Osteocyte (in vitro differentiated cells): ENCODE measurements around the gene CYP1A2. TPM values are rescaled to one million over a fixed set of nuclear protein-coding genes. Genes with fewer than 3 reads are reported as not detected.

Experiments used
- DNase-seq: peaks from one replicate; pipeline ENCODE4 v3.0.0; 2021; ENCODE audit warnings: mixed read lengths; ENCODE audit not compliant: unreplicated experiment; ENCODE audit errors: extremely low spot score
- H3K27ac Mint-ChIP-seq: one replicate; pipeline ENCODE4 v1.8.0; 2021; ENCODE audit warnings: mild to moderate bottlenecking, mixed read lengths; ENCODE audit not compliant: unreplicated experiment
- H3K27me3 Mint-ChIP-seq: one replicate; pipeline ENCODE4 v1.8.0; 2021; ENCODE audit warnings: mixed read lengths; ENCODE audit not compliant: unreplicated experiment
- H3K36me3 Mint-ChIP-seq: one replicate; pipeline ENCODE4 v1.8.0; 2021; ENCODE audit warnings: mixed read lengths; ENCODE audit not compliant: unreplicated experiment
- H3K4me1 Mint-ChIP-seq: one replicate; pipeline ENCODE4 v1.8.0; 2021; ENCODE audit warnings: mixed read lengths; ENCODE audit not compliant: unreplicated experiment
- H3K4me3 Mint-ChIP-seq: one replicate; pipeline ENCODE4 v1.8.0; 2021; ENCODE audit warnings: mild to moderate bottlenecking, moderate library complexity, mixed read lengths; ENCODE audit not compliant: unreplicated experiment
- H3K9me3 Mint-ChIP-seq: one replicate; pipeline ENCODE4 v1.8.0; 2021; ENCODE audit warnings: mixed read lengths; ENCODE audit not compliant: unreplicated experiment
- total RNA-seq: library from RNA; stranded (reverse); gene quantifications from 2 replicates; pipeline ENCODE4 v1.2.1, GENCODE V29; 2021
- TF ChIP-seq, protein P1 (sequence below): fragments of 200-600 bp; sonication (generic); IDR thresholded peaks from 2 replicates; pipeline ENCODE4 v1.5.0; 2021; ENCODE audit warnings: antibody characterized with exemption, mild to moderate bottlenecking, moderate library complexity

The CYP1A2 gene
- total RNA-seq, 1 donor from 2014 or later: not detected

DNA sequence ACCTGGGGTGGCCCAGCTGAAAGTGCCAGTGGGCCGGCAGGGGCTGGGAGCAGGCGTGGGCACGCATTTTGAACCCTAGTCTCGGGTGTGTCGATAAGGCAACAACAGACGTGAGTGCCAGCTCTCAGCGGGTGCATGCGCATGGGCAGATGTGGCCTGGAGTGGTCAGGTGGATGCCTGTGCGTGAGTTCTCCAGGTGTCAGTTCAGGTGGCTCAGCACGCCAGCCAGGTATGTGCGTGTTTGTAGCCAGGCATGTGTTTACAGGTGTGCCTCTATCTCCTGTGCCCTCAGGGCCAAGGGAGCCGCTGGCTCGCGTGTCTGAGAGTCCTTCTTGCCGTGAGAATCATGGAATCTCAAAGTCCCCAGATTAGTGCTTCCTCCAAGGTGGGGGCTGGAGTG, 14.8 kb downstream of the CYP1A2 start:
- H3K9me3 Mint-ChIP-seq: no peaks in the 10 kb centered on the region
- no peaks in the 10 kb centered on the region for H3K36me3 Mint-ChIP-seq
- no peak overlapping the region for H3K4me3 Mint-ChIP-seq
- TF ChIP-seq, protein P1, sequence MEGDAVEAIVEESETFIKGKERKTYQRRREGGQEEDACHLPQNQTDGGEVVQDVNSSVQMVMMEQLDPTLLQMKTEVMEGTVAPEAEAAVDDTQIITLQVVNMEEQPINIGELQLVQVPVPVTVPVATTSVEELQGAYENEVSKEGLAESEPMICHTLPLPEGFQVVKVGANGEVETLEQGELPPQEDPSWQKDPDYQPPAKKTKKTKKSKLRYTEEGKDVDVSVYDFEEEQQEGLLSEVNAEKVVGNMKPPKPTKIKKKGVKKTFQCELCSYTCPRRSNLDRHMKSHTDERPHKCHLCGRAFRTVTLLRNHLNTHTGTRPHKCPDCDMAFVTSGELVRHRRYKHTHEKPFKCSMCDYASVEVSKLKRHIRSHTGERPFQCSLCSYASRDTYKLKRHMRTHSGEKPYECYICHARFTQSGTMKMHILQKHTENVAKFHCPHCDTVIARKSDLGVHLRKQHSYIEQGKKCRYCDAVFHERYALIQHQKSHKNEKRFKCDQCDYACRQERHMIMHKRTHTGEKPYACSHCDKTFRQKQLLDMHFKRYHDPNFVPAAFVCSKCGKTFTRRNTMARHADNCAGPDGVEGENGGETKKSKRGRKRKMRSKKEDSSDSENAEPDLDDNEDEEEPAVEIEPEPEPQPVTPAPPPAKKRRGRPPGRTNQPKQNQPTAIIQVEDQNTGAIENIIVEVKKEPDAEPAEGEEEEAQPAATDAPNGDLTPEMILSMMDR: no peak
- H3K4me1 Mint-ChIP-seq: no peaks in the 10 kb centered on the region
- DNase-seq: no peak
- H3K27ac Mint-ChIP-seq: no peak overlapping the region
- H3K27me3 Mint-ChIP-seq: peaks cover 12% of the 10 kb centered on the region

DNA sequence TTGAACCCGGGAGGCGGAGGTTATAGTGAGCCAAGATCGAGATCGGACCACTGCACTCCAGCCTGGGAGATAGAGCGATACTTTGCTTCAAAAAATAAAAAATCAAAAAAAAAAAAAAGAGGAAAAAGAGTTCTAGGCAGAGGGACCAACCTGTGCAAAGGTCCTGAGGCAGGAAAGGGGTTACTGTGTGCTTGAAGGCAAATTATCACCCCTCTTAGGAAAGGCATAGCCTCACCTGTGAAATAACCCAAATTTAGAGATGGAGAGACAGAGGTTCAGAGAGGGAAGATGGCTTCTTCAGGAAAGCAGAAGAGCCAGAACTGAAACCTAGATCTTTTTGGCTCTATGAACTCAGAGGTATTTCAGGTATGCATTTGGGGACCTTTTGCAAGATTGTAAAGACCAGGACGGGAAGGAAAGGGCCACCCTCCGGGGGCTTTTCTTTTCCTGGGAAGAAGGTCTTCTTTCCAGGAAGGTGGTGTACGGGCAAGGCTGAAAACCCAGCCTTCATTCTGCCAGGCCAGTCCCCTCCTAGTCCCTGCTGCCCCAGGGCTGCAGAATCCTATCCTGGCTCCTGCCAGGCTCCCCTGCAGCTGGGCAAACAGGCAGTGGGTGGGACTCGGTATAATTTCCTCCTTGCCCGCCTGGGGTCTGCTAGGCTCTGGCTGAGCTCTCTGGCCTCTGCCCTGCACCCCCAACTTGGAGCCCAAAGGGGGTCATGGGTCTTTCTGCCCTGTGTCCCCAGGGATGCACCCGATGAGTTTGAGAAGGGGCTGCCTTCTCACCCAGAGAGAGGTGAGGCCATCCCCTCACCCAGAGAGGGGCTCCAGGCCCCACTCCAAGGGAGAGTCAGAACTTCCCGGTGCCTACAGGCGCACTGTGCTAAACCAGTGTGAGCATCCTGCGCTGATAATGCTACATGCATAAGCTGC, 18.8 kb downstream of the CYP1A2 start:
- no peak for DNase-seq

DNA sequence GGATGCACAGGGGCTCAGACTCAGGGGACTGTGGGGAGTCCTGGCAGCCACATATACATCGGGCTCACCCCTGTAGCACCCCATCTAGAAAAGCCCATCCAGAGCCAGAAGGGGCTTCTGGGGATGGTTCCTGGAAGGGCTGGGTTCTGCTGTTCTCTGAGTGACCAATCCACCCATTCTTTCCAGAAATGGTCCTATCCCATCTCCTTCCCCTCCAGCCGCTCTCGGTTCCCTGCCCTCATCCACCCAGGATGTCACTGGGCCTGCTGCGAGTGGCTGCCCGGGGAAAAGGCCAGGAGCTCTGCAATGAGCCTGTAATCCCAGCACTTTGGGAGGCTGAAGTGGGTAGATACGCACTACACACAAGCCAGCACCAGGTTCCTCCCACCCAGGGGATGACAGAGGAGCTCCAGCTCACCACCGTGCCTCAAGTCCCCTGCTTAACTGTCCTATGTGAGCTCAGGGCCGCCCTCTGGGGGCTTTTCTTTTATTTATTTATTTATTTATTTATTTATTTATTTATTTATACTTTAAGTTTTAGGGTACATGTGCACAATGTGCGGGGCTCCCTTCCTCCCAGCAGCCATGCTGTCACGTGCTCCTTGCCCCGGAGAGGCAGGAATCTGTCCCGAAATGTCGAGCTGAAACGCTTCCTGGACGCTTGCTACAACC, 19.6 kb downstream of the CYP1A2 start:
- no peak overlapping the region for H3K27ac Mint-ChIP-seq
- no peaks in the 10 kb centered on the region for H3K36me3 Mint-ChIP-seq
- TF ChIP-seq, protein P1: no peak

More for the DNA sequence above, 18.8 kb downstream of the CYP1A2 start:
- no peak overlapping the region for H3K27ac Mint-ChIP-seq
- H3K9me3 Mint-ChIP-seq: no peaks in the 10 kb centered on the region
- TF ChIP-seq, protein P1: no peak
- peaks cover 6% of the 10 kb centered on the region for H3K4me1 Mint-ChIP-seq
- peaks cover 10% of the 10 kb centered on the region for H3K27me3 Mint-ChIP-seq
- no peak overlapping the region for H3K4me3 Mint-ChIP-seq
- no peaks in the 10 kb centered on the region for H3K36me3 Mint-ChIP-seq

DNA sequence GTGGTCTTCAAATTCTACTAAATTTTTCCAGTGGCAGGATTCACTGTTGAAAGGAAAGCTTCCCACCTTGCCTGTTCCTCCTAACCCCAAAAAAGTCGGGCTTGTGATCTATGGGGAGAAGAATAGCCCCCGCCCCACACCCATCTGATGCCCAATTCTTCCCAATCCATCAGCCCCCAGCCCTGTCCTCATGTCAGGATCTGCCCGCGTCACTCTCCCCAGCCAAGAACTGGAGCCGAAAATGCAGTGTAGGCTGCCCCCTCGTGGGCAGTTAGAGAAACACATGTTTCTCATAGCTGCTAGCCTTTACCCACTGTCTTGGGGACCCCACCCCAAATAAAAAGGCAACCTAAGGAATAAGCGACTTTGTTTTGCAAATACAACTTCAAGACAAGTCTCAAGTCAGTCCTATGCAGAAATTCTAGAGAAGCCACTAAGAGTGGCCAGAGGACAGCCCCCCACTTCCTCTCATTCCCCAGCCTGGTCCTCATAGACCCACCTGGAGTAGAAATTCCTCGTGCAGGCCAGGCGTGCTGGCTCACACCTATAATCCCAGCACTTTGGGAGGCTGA, 20.2 kb downstream of the CYP1A2 start:
- Mint-ChIP-seq H3K9me3 (no peaks in the 10 kb centered on the region), H3K27me3 (peaks cover 10% of the 10 kb centered on the region), H3K4me1 (peaks cover 6% of the 10 kb centered on the region), H3K27ac (no peak overlapping the region), H3K36me3 (no peaks in the 10 kb centered on the region), H3K4me3 (peak overlapping the region; percentile 35)
- DNase-seq: no peak
- TF ChIP-seq, protein P1: peak; percentile 85

More for the DNA sequence above, 19.6 kb downstream of the CYP1A2 start:
- H3K9me3 Mint-ChIP-seq: no peaks in the 10 kb centered on the region
- no peak for DNase-seq
- H3K4me3 Mint-ChIP-seq: peak overlapping the region; percentile 35
- peaks cover 10% of the 10 kb centered on the region for H3K27me3 Mint-ChIP-seq
- H3K4me1 Mint-ChIP-seq: peaks cover 6% of the 10 kb centered on the region
